Activated CD4-positive, alpha-beta T cell treated with anti-CD3 and anti-CD28 coated beads for 36 hours (primary cell): ENCODE results near the gene NSUN2. TPM values are rescaled to one million over a fixed set of nuclear protein-coding genes. Genes with fewer than 3 reads are reported as not detected.

Experiments
- ATAC-seq: fragments of 200-7000 bp; cut with Tn5 transposase; one replicate; pipeline ENCODE4 v1.10.0; 2021; ENCODE audit warnings: mild to moderate bottlenecking, moderate library complexity
- CTCF ChIA-PET: fragments of 350-600 bp; sonication (Branson Sonifier 250); formaldehyde crosslinking; loops from one replicate; lab custom pipeline; 2021; ENCODE audit warnings: antibody characterized with exemption; lab: Charles Lee
- POLR2A ChIA-PET: fragments of 350-600 bp; sonication (Branson Sonifier 250); formaldehyde crosslinking; loops from one replicate; lab custom pipeline; 2021; ENCODE audit warnings: antibody characterized with exemption, inconsistent platforms; lab: Charles Lee
- DNase-seq: peaks from one replicate; pipeline ENCODE4 v3.0.0-alpha.2; 2020
- H3K27ac Mint-ChIP-seq: one replicate; pipeline ENCODE4 v1.8.0; 2021; ENCODE audit warnings: mixed read lengths
- H3K27me3 Mint-ChIP-seq: one replicate; pipeline ENCODE4 v1.8.0; 2021; ENCODE audit warnings: mixed read lengths
- H3K36me3 Mint-ChIP-seq: one replicate; pipeline ENCODE4 v1.8.0; 2021; ENCODE audit warnings: low read depth, mixed read lengths
- H3K4me1 Mint-ChIP-seq: one replicate; pipeline ENCODE4 v1.8.0; 2021; ENCODE audit warnings: mixed read lengths
- H3K4me3 Mint-ChIP-seq: one replicate; pipeline ENCODE4 v1.8.0; 2021; ENCODE audit warnings: mild to moderate bottlenecking, moderate library complexity, mixed read lengths
- H3K9me3 Mint-ChIP-seq: one replicate; pipeline ENCODE4 v1.8.0; 2021; ENCODE audit warnings: low read depth, mixed read lengths
- intact Hi-C, 2 experiments: fragments of 100-400 bp; cut with DNase I in 1 of 2; cut with micrococcal nuclease in 1 of 2; formaldehyde crosslinking; loops; one replicate each; pipeline versions ENCODE4 v1.14.2 to v1.15.1; 2022 to 2024; cut with DNase I, micrococcal nuclease
- total RNA-seq, 2 experiments: library from RNA; stranded (reverse); gene quantifications; one replicate each; pipeline ENCODE4 v1.2.3, GENCODE V29; 2021

Gene NSUN2
- total RNA-seq, 2 experiments from 2014 or later: 91.1 to 97.1 TPM

DNA sequence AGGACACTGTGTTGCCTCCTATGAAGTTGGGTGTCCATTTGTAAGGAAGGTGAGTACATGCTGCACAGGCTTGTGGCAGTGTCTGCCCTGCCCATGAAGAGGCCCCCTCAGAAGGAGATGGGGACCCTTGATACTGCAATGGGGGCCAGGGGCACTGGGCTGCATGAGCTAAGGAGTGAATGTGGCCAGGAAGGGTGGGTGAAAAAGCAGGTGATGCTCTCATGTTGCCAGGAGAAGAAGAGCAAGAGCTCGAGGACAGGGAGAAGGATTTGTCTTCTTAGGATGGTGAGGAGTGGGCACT lies 76.1 kb downstream of the NSUN2 start:
- Mint-ChIP-seq H3K27ac (no peak overlapping the region), H3K36me3 (no peaks in the 10 kb centered on the region), H3K9me3 (no peaks in the 10 kb centered on the region), H3K4me1 (no peaks in the 10 kb centered on the region), H3K27me3 (peaks cover 5% of the 10 kb centered on the region), H3K4me3 (no peak overlapping the region)
- ChIA-PET POLR2A (no interaction called here), CTCF (no interaction called here)
- intact Hi-C loops: no loop called here
- DNase-seq: no peak
- ATAC-seq: no peak

DNA sequence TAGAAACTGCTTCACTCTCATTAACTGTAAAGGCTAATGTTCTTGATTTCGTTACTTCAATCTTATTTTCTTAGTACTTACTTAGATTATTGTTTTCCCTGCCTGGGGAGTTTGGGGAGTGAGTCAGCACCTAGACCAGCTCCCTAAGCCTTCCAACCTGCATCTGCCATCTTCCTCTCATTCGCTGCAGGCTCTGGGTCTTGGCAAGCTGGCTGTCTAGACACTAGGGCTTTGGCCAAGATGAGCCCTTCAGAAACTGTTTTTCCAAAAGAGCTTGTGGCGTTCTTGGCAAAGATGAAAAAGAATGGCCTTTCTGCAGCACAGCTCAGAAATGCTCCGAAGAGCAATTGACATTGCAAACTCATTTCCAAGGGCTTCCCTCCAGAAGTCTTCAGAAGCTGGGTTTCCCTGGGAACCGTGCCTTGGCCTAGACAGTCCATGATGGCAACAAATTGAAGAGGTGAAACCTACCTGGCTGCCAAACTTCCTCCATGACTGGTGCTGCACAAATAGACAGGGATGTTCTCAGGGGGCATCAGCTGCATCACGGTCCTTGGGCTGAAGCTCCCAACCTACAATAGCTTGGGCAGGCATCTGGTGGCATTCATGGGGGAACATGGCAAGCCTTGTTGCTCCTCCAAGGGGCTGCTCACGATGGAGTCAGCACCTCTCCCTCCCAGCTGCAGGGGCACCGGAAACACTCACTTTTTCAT lies 76.6 kb downstream of the NSUN2 start:
- Mint-ChIP-seq H3K36me3 (no peaks in the 10 kb centered on the region), H3K27me3 (peaks cover 5% of the 10 kb centered on the region), H3K27ac (no peak overlapping the region), H3K4me1 (no peaks in the 10 kb centered on the region), H3K9me3 (no peaks in the 10 kb centered on the region), H3K4me3 (no peak overlapping the region)
- ATAC-seq (no peak), DNase-seq (no peak)
- POLR2A ChIA-PET: no interaction called here
- CTCF ChIA-PET: interaction anchor here (0.6 kb wide), 1 partner anchor 27 kb away, joined by 3 read pairs; no protein-coding TSS in a partner anchor
- intact Hi-C loops: no loop called here

DNA sequence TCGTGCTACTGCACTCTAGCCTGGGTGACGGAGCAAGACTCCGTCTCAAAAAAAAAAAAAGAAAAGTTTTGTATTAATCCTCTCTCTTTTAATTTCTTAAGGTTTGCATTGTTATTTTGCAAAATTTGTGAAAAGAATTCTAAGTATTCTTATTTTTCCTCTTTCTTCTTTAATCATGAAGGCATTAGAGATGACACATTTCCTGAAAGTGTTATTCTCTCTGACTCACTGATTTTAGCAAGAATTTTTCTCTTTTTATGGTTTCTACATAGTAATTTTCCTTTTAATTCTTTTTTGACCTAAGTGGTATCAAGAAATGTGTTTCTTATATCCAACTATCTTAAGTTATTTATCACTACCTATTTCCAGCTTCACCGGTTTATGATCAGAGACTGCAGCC lies 78.0 kb downstream of the NSUN2 start:
- intact Hi-C loops: no loop called here
- no peaks in the 10 kb centered on the region for H3K9me3 Mint-ChIP-seq
- ATAC-seq: no peak
- H3K27ac Mint-ChIP-seq: no peak overlapping the region
- H3K4me1 Mint-ChIP-seq: no peaks in the 10 kb centered on the region
- no peak for DNase-seq
- POLR2A ChIA-PET: no interaction called here
- H3K36me3 Mint-ChIP-seq: no peaks in the 10 kb centered on the region
- CTCF ChIA-PET: no interaction called here
- H3K4me3 Mint-ChIP-seq: no peak overlapping the region
- peaks cover 5% of the 10 kb centered on the region for H3K27me3 Mint-ChIP-seq

DNA sequence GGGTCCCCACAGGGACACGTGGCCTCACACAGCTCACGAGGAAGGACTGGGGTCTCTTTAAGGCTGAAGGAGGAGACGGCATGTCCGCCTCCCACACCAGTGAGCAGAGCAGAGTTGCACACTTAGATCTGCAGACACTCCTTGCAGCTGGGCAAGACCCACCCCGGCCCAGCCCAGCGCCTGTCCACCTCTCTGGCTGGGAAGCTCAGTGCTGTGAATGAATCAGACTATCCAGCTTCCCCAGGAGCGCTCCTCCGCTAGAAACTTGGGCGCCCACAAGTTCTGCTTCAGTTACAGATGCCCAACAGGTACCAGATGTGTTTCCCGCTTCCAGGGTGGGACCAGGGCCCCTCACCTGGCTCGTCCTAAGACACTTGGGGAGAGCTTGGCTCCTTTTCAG lies 78.9 kb downstream of the NSUN2 start:
- no peak overlapping the region for H3K27ac Mint-ChIP-seq
- intact Hi-C loops: no loop called here
- ChIA-PET POLR2A (no interaction called here), CTCF (no interaction called here)
- H3K27me3 Mint-ChIP-seq: peaks cover 5% of the 10 kb centered on the region
- H3K4me3 Mint-ChIP-seq: no peak overlapping the region
- no peaks in the 10 kb centered on the region for H3K9me3 Mint-ChIP-seq
- H3K4me1 Mint-ChIP-seq: no peaks in the 10 kb centered on the region
- no peaks in the 10 kb centered on the region for H3K36me3 Mint-ChIP-seq
- DNase-seq (no peak), ATAC-seq (no peak)

DNA sequence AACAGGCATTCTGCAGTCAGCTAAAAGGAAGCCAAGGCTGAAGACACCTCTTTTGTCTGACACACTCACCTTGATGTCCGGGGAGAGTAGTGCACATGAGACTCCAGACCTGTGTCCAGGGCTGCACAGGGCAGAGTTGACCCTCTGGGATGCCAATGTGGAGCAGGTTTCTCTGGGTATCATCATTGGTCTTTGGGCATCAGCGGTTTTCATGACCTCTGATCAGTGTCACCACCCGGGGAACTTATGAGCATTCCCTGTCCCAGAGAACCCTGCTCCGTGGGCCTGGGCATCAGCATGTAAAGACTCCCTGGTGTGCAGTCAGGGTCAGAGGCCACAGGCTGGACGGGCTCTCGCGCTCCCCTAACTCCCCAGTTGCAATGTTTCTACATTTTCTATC lies 80.2 kb downstream of the NSUN2 start:
- POLR2A ChIA-PET: no interaction called here
- H3K27ac Mint-ChIP-seq: no peak overlapping the region
- H3K4me1 Mint-ChIP-seq: peaks cover 3% of the 10 kb centered on the region
- H3K9me3 Mint-ChIP-seq: peaks cover 2% of the 10 kb centered on the region
- H3K27me3 Mint-ChIP-seq: peaks cover 5% of the 10 kb centered on the region
- intact Hi-C loops: no loop called here
- ATAC-seq (no peak), DNase-seq (no peak)
- CTCF ChIA-PET: no interaction called here
- H3K36me3 Mint-ChIP-seq: no peaks in the 10 kb centered on the region
- no peak overlapping the region for H3K4me3 Mint-ChIP-seq

DNA sequence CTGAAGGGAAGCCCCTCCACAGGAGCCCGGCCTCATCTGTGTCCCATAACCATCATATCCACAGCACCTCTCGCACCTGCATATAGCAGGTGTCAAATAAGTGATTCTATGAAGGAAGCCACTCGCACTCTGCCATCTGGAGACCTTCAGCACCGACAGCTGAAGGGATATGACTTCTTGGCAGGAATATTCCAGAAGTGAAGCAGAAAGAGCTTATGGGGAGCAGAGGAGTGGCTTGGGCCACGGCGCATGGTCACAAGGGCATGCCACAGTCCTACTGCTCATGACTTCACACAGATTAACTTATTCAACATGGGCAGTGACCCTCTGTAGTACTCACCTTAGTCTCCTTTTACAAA lies 80.9 kb downstream of the NSUN2 start:
- ChIA-PET POLR2A (no interaction called here), CTCF (no interaction called here)
- intact Hi-C loops: no loop called here
- peaks cover 10% of the 10 kb centered on the region for H3K27me3 Mint-ChIP-seq
- no peak overlapping the region for H3K27ac Mint-ChIP-seq
- peaks cover 3% of the 10 kb centered on the region for H3K4me1 Mint-ChIP-seq
- no peak for ATAC-seq
- peaks cover 2% of the 10 kb centered on the region for H3K9me3 Mint-ChIP-seq
- no peak overlapping the region for H3K4me3 Mint-ChIP-seq
- no peak for DNase-seq
- no peaks in the 10 kb centered on the region for H3K36me3 Mint-ChIP-seq

DNA sequence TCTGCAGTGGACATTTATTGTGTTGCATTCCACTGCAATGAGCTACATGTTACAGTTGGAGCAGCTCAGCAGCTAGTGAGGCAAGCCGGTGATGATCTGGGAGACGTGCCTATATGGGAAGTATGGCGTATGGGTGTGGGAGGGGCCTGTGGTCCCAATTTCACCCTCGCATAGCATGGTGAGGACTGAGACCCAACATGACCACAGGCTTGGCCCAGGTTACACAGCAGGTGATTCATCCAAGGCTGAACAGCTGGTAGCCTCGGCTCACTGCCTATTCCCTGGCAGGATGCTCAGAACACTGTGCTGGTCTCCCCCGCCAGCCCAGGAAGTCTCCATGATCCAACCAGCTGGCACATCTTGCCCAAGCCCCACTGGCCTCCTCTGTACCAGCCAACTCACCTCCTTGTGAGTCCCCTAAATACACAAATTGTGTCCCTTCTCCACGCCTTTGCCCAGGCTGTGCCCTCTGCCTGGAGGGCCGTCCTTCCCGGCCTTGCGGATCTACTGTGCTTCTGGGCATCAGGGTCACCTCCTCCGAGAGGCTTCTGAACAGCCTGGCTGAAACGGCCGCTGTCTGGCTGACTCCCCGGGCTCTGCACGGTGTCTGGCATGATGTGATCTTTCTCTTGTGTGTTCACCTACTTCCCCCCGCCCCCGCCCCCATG lies 81.4 kb downstream of the NSUN2 start:
- no peak for ATAC-seq
- ChIA-PET POLR2A (no interaction called here), CTCF (no interaction called here)
- Mint-ChIP-seq H3K4me1 (peaks cover 3% of the 10 kb centered on the region), H3K27me3 (peaks cover 7% of the 10 kb centered on the region), H3K27ac (no peak overlapping the region), H3K4me3 (no peak overlapping the region), H3K36me3 (no peaks in the 10 kb centered on the region), H3K9me3 (peaks cover 2% of the 10 kb centered on the region)
- intact Hi-C loops: no loop called here
- no peak for DNase-seq

DNA sequence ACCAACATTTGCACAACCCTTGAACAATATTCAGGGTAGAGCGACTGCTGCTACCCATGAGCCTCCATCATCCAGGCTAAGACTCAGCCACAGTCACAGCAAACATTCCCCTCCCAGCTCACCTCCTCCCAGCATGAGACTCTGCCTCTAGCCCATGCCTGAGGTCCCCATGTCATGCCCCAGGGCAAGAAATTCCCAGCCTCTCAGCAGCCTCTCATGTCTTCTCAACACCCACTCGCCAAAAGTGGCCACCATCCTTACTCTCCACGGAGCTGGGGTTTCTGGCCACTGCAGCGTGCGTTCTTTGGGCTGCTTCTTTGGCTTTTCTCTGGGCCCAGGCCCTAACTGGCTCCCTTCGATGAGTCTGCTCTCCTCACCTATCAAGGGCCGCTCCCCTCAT lies 82.2 kb downstream of the NSUN2 start:
- DNase-seq: no peak
- peaks cover 3% of the 10 kb centered on the region for H3K4me1 Mint-ChIP-seq
- H3K27ac Mint-ChIP-seq: no peak overlapping the region
- peaks cover 2% of the 10 kb centered on the region for H3K9me3 Mint-ChIP-seq
- ChIA-PET CTCF (interaction anchor here (0.6 kb wide), 1 partner anchor 27 kb away, joined by 3 read pairs; no protein-coding TSS in a partner anchor), POLR2A (interaction anchor here (0.5 kb wide), 1 partner anchor 176 kb away, joined by 5 read pairs; no protein-coding TSS in a partner anchor)
- no peak for ATAC-seq
- H3K27me3 Mint-ChIP-seq: peaks cover 7% of the 10 kb centered on the region
- no peak overlapping the region for H3K4me3 Mint-ChIP-seq
- intact Hi-C loops: no loop called here
- H3K36me3 Mint-ChIP-seq: no peaks in the 10 kb centered on the region

Other genes starting within 250 kb of the NSUN2 start
- gene UBE2QL1, start 184.2 kb downstream of the NSUN2 start, total RNA-seq: not detected
- 10 to 100 TPM in 1 of 2 experiments, 1 to 10 TPM in 1; 7.6 to 11.1 TPM for gene SRD5A1, start 396 bp upstream of the NSUN2 start, total RNA-seq
- 10 to 100 TPM; 29.2 to 33.3 TPM for gene TENT4A, start 80.4 kb upstream of the NSUN2 start, total RNA-seq